Measurements from ENCODE around the gene ATG3. TPM values are rescaled to one million over a fixed set of nuclear protein-coding genes. Genes with fewer than 3 reads are reported as not detected.
"Not testable (repeated sequence)": the region's sequence is repeated elsewhere in the genome, so short reads cannot be mapped to it uniquely, and the experiment has no call there.

Gene ATG3
- total RNA-seq, 1 experiment from 2014 or later: 57.4 TPM

GRCh38 chr3:112561484-112561733 is 353 bp downstream of the ATG3 start:
- no peak for DNase-seq (ENCODE audit: low spot score)

DNA sequence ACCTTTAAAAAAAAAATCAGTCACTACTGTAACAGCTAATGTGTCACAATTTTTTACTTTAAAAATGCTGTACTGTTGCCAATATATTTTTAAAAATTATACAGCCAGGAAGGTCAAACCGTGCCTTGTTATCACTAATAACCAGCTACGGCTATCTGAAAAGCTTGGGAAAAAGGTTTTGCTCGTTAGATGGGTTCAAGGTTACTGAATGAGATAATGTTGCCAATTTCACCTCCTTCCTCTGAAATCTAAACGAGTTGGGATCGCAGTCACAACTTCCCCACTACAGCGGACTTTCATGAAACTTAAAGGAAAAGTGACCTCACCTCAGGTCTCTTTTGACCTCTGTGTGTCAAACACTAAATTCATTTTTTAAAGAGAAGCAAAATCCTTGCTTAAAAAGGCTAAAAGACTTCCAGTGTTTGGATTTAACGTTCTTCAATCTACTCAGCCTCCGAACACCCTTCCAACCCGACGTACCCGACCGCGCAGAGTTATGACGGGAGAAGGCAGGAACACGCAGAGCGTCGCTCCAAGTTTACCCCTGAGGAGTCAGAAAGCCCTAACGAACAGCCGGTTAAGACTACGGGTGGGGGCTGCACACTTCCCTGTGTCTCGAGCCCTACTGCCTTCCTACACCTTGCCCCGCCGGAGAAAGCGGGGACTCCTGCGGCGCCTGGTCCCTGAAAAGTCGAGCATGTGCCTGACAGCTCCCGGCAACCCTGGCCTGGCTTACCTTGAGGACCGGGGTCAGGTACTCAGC is 860 bp downstream of the ATG3 start:
- peak; percentile 74 for DNase-seq (ENCODE audit: low spot score)

DNA sequence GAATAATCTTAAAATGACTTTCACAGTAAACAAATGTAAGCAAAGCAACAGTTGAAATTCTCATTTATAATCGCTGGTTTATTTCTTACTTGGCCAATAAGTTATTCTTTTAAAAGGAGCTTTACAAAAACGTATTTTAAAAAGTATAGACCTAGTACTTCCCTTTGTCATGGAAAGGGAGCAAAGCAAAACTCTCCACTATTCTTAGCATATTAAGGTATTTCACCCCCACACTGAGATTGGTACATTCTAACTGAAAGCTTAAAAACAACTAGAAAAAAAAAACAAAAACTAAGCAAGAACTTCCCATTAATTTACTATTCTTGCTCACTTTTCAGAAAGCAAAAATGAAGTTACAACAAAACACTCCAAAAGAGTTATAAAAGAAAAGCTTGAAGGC is 1.5 kb downstream of the ATG3 start:
- DNase-seq (ENCODE audit: low spot score): no peak

GRCh38 chr3:112557976-112558375 is 3.8 kb downstream of the ATG3 start:
- no peak for DNase-seq (ENCODE audit: low spot score)

- no peak for DNase-seq (ENCODE audit: low spot score)
These were observed 6.1 kb downstream of the ATG3 start for GRCh38 chr3:112555535-112556170.

GRCh38 chr3:112550859-112551258 is 10.9 kb downstream of the ATG3 start:
- no peak for DNase-seq (ENCODE audit: low spot score)

DNA sequence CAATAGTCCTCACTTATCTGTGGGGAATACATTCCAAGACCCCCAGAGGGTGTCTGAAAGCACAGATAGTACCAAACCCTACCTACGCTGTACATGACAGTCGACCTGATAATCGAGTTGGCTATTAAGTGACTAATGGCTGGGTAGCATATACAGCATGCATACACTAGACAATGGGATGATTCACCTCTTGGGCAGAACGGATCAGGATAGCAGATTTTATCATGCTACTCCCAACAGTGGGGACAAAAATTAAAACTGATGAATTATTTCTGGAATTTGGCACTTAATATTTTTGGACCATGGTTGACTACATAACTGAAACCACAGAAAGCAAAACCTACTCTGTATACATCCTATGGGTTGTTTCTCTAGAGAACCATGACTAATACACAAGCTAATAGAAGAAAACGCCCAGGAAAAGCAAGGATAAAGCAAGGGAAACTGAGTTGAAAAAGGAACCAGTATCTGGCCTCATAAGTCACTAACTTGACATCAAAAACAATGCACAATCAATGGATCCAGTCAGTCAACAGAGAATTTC is 15.5 kb downstream of the ATG3 start:
- DNase-seq (ENCODE audit: low spot score): no peak

DNA sequence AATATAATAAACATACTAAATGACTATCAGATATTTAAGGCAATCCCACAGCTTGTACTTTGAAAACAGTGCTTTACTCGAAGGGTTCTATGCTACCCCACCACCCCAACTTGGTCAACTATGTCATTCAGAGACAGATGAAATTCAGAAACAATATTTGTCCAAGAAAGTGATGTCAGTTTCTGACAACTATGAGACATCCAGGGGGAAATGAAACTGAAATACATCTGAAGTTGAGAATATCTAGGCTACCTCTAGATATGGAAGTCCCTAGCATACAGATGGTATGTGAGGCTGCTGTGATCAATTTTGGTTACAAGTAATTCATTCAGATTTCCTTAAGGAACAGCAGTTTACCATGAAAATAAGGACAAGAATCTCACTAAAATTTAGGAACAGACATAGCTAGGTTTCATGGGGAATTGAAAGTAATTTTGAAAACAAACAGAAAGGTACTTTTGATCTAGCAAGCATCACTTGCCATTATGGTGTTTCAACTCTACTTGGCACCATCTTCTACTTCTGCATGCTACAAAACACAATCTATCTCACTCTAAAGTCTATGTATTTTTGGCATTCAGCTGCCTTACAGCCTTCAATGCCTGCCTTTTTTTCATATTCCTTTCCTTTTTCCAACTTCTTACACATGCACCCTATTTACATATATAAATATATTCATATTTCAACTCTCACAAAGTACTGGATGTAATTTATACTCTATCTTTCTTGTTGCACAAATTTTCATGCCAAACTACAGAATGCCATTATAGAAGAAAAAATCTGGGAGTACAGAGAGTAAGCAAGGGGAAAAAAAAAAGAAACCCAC is 21.7 kb downstream of the ATG3 start:
- no peak for DNase-seq (ENCODE audit: low spot score)

DNA sequence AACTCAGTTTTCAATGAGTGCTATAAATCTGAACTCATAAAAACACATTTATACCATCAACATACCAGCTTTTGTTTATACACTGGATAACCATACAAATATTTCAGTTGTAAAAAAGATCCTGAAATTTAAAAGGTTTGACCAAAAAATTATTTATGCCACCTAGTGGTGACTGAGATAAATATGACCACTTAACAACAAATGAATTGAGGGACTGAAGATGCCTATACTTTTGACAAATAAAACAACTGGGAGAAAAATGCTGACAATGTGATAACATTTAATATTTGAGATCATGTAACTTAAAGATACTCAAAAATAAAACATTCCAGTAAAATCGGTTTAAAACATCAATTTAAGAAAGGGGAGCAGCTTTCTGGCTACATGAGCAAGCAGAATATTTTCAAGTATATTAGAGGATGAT is 30.4 kb downstream of the ATG3 start:
- DNase-seq (ENCODE audit: low spot score): peak; percentile 8

DNA sequence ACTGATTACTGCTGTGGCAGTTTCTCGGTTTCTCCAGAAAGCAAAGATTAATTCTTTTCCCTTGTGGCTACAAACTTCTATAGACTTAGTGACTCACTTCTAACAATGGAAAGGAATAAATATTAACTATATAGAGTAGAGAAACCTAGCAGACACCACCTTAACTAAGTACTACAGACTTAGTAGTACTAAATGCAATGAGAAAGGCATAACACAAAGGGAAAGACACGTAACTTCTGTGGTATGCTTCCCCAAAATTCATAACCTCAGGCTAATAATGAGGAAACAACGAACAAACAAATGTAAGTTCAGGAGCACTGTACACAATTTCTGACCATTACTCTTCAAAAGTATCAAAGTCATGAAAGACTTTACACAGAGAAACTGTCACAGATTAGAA is 31.2 kb downstream of the ATG3 start:
- no peak for DNase-seq (ENCODE audit: low spot score)

DNA sequence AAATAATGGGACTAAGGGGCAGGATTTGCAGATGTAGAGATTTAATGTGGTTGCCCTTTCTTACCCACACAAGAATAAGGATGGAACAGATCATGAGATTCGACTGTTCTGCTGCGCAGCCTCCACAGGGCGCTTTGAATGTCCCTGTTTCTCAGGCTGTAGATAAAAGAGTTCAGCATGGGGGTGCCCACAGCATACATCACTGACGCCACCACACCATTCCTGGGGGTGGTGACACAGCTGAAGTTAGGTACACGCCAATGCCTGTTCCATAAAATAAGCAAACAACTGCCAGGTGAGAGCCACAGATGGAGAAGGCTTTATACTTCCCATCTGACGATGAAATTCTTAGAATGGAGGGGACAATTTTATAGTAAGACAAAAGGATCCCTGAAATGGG is 37.6 kb downstream of the ATG3 start:
- DNase-seq (ENCODE audit: low spot score): not testable (repeated sequence)

DNA sequence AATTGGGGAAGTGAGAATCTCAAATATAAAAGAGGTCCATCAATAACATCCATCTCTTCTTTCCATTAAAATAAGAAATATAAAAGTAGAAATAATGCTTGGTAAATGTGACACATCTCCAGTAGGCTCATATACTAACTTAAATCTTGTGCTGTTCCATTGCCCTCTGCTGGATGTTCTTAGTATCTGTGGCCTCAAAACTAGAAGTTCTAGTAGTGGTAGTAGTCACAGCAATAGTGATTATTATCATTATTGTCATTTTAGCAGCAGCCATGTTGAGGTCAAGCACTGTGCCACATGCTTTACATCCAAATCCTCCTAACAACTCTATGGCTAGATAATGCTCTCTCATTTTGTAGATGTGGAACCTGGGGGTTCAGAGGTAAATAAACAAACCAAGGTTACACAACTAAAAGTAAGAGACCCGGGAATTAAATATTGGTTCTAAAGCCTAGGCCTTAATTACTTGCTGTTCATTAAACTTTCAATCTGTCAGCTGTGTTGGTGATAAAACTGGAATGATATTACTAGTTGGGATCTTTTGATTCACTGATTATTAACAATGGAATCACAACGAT is 42.2 kb downstream of the ATG3 start:
- peak; percentile 56 for DNase-seq (ENCODE audit: low spot score)

GRCh38 chr3:112518970-112519369 is 42.8 kb downstream of the ATG3 start:
- not testable (repeated sequence) for DNase-seq (ENCODE audit: low spot score)

GRCh38 chr3:112514527-112515128 is 47.1 kb downstream of the ATG3 start:
- DNase-seq (ENCODE audit: low spot score): no peak

DNA sequence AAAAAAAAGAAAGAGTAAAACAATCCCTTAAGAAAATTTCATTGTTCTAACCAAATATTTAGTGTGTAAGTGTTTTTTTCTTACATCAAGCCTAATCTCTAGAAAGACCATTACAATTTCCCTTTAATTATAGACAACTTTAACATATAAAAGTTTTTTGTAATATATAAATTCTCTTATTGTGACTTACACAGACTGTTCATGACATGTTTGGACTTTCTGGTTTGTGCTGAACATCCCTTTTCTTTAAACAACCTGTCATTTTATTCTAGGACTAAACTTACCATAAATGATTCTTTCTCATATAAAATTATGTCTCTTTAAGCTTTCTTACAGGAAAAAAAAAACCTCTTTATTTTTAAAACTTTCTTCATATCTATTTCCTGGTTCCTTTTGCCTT is 49.4 kb downstream of the ATG3 start:
- DNase-seq (ENCODE audit: low spot score): no peak

GRCh38 chr3:112508860-112509259 is 52.9 kb downstream of the ATG3 start:
- no peak for DNase-seq (ENCODE audit: low spot score)

- DNase-seq (ENCODE audit: low spot score): no peak
These were observed 53.5 kb downstream of the ATG3 start for GRCh38 chr3:112508261-112508660.

DNA sequence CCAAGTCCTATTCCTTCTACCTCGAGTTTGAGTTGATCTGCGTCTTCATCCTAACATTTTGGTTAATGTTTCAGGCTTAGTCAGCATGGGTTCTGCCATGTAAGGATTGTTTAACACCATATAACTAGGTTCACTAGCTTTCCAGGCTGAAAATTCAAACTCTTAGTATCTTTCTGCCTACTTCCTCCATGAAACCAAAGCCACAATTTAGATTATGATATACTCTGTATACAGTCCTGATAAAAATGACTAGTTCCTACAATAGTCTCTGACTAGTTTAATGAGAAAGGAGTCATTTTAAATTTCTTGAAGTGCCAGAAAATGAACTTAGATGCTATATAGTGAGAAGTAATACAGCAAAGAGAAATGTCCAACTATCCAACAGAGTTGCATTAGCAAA is 55.9 kb downstream of the ATG3 start:
- DNase-seq (ENCODE audit: low spot score): no peak

DNA sequence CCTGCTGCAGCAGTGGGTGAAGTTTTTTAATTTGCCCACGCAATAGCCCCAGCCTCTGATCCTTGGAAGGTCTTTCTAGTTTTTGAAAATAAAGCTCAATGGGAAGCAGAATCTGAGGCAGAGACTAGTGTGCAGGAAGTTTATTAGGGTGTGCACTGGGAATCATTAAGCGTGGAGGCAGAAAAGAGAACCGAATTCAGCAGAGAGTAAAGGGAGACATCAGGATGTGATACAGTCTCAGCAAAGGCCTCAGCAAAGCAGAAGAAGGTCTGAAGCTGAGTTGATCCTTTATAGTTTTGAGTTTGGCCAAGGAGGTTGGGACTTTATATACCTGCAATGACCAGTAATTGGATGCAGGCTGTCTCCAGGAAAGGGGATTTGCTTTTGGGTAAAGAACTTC is 57.6 kb downstream of the ATG3 start:
- no peak for DNase-seq (ENCODE audit: low spot score)

DNA sequence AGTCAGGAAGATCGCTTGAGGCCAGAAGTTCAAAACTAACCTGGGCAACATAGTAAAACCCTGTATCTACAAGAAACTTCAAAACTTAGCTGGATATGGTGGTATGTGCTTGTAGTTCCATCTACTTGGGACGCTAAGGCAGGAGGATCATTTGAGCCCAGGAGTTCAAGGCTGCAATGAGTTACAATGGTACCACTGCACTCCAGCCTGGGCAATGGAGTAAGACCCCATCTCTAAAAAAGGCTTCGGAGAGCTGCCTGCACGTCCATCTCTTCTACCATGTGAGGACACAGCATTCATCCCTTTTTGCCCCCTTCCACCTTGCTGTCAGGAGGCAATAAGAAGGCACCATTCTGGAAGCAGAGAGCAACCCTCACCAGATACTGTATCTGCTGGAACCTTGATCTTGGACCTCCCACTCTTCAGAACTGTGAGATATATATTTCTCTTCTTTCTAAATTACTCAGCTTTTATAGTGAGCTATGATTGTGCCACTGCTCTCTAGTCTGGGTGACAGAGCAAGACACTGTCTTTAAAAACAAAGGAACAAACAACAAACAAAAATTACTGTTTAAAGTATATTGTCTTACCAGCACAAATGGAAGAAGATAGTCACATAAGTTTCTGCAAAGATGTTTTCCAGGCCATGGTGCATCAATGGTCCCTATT is 58.3 kb downstream of the ATG3 start:
- DNase-seq (ENCODE audit: low spot score): no peak

GRCh38 chr3:112500621-112501020 is 61.1 kb downstream of the ATG3 start:
- no peak for DNase-seq (ENCODE audit: low spot score)

Data from H4 (cell line).